Measurements from ENCODE around the gene ALDH3A1.

DNA sequence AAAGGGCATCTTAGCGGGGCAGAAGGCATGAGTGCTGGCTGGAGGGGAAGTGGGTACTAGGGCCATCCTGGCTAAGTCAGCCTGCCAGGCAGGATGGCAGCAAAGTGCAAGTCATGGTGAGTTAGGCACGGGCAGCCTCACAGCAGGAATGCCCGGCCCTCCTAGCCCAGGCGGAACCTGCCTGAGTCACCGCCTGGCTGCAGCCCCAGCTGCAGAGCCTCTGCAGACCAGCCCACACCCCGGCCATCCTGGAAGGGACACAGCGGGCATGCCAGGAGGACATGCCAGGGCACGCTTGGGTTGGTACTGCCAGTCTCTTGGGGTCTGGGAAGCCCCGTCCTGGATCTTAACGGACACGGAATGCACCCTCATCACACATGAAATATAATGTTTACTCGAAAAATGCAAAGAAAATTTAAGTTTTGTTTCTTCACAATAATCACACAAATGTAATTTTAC lies 5.0 kb upstream of the ALDH3A1 start:
- TF ChIP-seq TAF1 (IDR thresholded peaks at IDR 0.05; ENCODE audit: borderline replicate concordance, low read depth, low read length) (no peak), POLR2AphosphoS5 (IDR thresholded peaks at IDR 0.05; ENCODE audit: low read depth, low read length) (no peak)
